HepG2 (cell line): ENCODE measurements around the gene APC2. TPM values are rescaled to one million over a fixed set of nuclear protein-coding genes. Genes with fewer than 3 reads are reported as not detected.

ENCODE experiments used
- CBX2 ChIP-seq, 2 experiments: fragments of 200-600 bp in 1 of 2; sonication (generic); formaldehyde crosslinking in 1 of 2; IDR thresholded peaks; 2 replicates each; pipeline versions ENCODE4 v1.7.0 to v1.8.1; 2018 to 2022; ENCODE audit warnings: low read depth in 2 of 2, low read length in 1 of 2, mild to moderate bottlenecking in 1 of 2, missing genetic modification reagents in 1 of 2
- MBD4 ChIP-seq: IDR thresholded peaks from 2 replicates; pipeline ENCODE4 v1.6.1; 2012; ENCODE audit warnings: low read length, inconsistent platforms, borderline replicate concordance
- MTA1 ChIP-seq: sonication (generic); formaldehyde crosslinking; IDR thresholded peaks from 2 replicates; pipeline ENCODE4 v1.4.0; 2020; ENCODE audit warnings: missing genetic modification reagents, mild to moderate bottlenecking, borderline replicate concordance
- SCMH1 ChIP-seq: sonication (generic); formaldehyde crosslinking; IDR thresholded peaks from 2 replicates; pipeline ENCODE4 v1.9.0; 2021; ENCODE audit warnings: missing genetic modification reagents, mild to moderate bottlenecking, borderline replicate concordance
- U2AF2 ChIP-seq: fragments of 200-400 bp; formaldehyde crosslinking; IDR thresholded peaks from 2 replicates; pipeline ENCODE4 v1.6.1; 2017; ENCODE audit warnings: low read depth, mild to moderate bottlenecking, low read length
- ZNF326 ChIP-seq: sonication (generic); formaldehyde crosslinking; IDR thresholded peaks from 2 replicates; pipeline ENCODE4 v1.4.0; 2020; ENCODE audit warnings: missing genetic modification reagents, borderline replicate concordance
- ZNF337 ChIP-seq: sonication (generic); formaldehyde crosslinking; IDR thresholded peaks from 2 replicates; pipeline ENCODE4 v1.5.1; 2020; ENCODE audit warnings: missing genetic modification reagents, low read depth, mild to moderate bottlenecking, borderline replicate concordance
- ZNF382 ChIP-seq: sonication (generic); formaldehyde crosslinking; IDR thresholded peaks from 2 replicates; pipeline ENCODE4 v1.5.0; 2020; ENCODE audit warnings: missing genetic modification reagents, mild to moderate bottlenecking, borderline replicate concordance
- ZNF468 ChIP-seq: sonication (generic); formaldehyde crosslinking; IDR thresholded peaks from 2 replicates; pipeline ENCODE4 v1.8.0; 2022; ENCODE audit warnings: mild to moderate bottlenecking, moderate library complexity, missing genetic modification reagents
- ZNF775 ChIP-seq: sonication (generic); formaldehyde crosslinking; IDR thresholded peaks from 2 replicates; pipeline ENCODE4 v1.4.0; 2020; ENCODE audit warnings: missing genetic modification reagents, mild to moderate bottlenecking, moderate library complexity, borderline replicate concordance
- ZNF83 ChIP-seq: sonication (generic); formaldehyde crosslinking; IDR thresholded peaks from 2 replicates; pipeline ENCODE4 v1.4.0; 2020; ENCODE audit warnings: missing genetic modification reagents, mild to moderate bottlenecking, borderline replicate concordance
- ZSCAN21 ChIP-seq: sonication (generic); formaldehyde crosslinking; IDR thresholded peaks from 2 replicates; pipeline ENCODE4 v1.8.0; 2022; ENCODE audit warnings: mild to moderate bottlenecking, missing genetic modification reagents, moderate library complexity, borderline replicate concordance
- polyA plus RNA-seq, 8 experiments: library from polyadenylated mRNA; depleted of rRNA in 3 of 8; stranded (reverse) in 7 of 8; unstranded in 1 of 8; fragments of >200 nt; fragmentation: Illumina TruSeq in 4 of 8; extraction: Trizol in 4 of 8; gene quantifications; 2 replicates each; pipeline versions ENCODE4 v1.2.1 to v1.2.3, GENCODE V29; 2011 to 2016; ENCODE audit warnings: low read depth in 4 of 8, missing spikeins in 1 of 8, mixed read lengths in 1 of 8; ENCODE audit not compliant: insufficient read depth in 1 of 8
- total RNA-seq, 5 experiments: library from RNA; depleted of rRNA; stranded (reverse); fragments of >200 nt; fragmentation: Illumina TruSeq; extraction: Trizol; gene quantifications; 2 replicates each; pipeline ENCODE4 v1.2.3, GENCODE V29; 2016; ENCODE audit warnings: low read depth in 1 of 5
- TF ChIP-seq, protein P1 (sequence below), 2 experiments: IDR thresholded peaks; 2 replicates each; pipeline ENCODE4 v1.6.1; 2011 to 2012; ENCODE audit warnings: low read length in 2 of 2, borderline replicate concordance in 1 of 2, low read depth in 1 of 2, mild to moderate bottlenecking in 1 of 2, moderate library complexity in 1 of 2
- TF ChIP-seq, protein P2 (sequence below): sonication (generic); formaldehyde crosslinking; IDR thresholded peaks from 2 replicates; pipeline ENCODE4 v1.4.0; 2020; ENCODE audit warnings: missing genetic modification reagents, mild to moderate bottlenecking, borderline replicate concordance
- TF ChIP-seq, protein P3 (sequence below): sonication (generic); formaldehyde crosslinking; IDR thresholded peaks from 2 replicates; pipeline ENCODE4 v1.9.0; 2021; ENCODE audit warnings: missing genetic modification reagents, borderline replicate concordance
- TF ChIP-seq, protein P4 (sequence below): sonication (generic); formaldehyde crosslinking; IDR thresholded peaks from 2 replicates; pipeline ENCODE4 v1.9.0; 2022; ENCODE audit warnings: low read depth, missing genetic modification reagents
- TF ChIP-seq, protein P5 (sequence below): sonication (generic); formaldehyde crosslinking; IDR thresholded peaks from 2 replicates; pipeline ENCODE4 v1.5.0; 2020; ENCODE audit warnings: mild to moderate bottlenecking, low read depth, missing genetic modification reagents, borderline replicate concordance

APC2 gene
- total and polyA plus RNA-seq, 2 of the 13 experiments (the other 11 are each of a cell fraction or from before 2014, with no cell fraction given): 0.08 to 0.22 TPM

DNA sequence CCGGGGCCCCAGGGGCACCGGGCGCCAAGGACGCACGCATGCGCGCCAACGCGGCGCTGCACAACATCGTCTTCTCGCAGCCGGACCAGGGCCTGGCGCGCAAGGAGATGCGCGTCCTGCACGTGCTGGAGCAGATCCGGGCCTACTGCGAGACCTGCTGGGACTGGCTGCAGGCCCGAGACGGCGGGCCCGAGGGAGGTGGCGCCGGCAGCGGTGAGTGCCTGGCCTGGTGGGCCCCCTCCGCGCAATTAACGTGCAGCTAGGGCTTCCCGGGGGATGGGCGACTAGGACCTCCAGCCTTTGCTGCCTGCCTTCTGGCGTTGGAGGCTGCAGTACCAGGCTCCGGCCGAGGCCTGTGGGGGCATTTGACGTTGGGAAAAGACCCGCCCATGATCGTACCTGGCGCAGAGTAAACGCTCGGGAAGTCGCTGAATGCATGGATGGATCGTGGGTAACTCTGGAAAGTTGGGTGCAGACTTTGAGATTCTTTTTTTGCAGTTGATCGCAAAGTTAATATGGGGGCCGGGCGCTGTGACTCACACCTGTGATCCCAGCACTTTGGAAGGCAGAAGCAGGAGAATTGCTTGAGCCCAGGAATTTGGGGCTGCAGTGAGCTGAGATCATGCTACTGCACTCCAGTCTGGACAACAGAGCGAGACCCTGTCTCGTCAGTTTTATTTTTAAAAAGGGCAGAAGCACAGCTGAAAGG is 7.3 kb downstream of the APC2 start (continued):
- TF ChIP-seq, protein P1, sequence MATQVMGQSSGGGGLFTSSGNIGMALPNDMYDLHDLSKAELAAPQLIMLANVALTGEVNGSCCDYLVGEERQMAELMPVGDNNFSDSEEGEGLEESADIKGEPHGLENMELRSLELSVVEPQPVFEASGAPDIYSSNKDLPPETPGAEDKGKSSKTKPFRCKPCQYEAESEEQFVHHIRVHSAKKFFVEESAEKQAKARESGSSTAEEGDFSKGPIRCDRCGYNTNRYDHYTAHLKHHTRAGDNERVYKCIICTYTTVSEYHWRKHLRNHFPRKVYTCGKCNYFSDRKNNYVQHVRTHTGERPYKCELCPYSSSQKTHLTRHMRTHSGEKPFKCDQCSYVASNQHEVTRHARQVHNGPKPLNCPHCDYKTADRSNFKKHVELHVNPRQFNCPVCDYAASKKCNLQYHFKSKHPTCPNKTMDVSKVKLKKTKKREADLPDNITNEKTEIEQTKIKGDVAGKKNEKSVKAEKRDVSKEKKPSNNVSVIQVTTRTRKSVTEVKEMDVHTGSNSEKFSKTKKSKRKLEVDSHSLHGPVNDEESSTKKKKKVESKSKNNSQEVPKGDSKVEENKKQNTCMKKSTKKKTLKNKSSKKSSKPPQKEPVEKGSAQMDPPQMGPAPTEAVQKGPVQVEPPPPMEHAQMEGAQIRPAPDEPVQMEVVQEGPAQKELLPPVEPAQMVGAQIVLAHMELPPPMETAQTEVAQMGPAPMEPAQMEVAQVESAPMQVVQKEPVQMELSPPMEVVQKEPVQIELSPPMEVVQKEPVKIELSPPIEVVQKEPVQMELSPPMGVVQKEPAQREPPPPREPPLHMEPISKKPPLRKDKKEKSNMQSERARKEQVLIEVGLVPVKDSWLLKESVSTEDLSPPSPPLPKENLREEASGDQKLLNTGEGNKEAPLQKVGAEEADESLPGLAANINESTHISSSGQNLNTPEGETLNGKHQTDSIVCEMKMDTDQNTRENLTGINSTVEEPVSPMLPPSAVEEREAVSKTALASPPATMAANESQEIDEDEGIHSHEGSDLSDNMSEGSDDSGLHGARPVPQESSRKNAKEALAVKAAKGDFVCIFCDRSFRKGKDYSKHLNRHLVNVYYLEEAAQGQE (IDR thresholded peaks at IDR 0.05; ENCODE audit: borderline replicate concordance in 1 of 2, low read depth in 1 of 2, low read length in 2 of 2): no peak
- no peak for TF ChIP-seq ZNF337 (CRISPR knock-in tag)
- TF ChIP-seq ZNF468 (CRISPR knock-in tag): 0 out of 2 replicates have a peak, but pooled peaks have one; percentile 59
- TF ChIP-seq ZNF326: peak; percentile 94
- no peak for TF ChIP-seq U2AF2
- TF ChIP-seq MTA1 (CRISPR knock-in tag): no peak
- TF ChIP-seq ZNF775 (CRISPR knock-in tag): no peak
- TF ChIP-seq CBX2 (IDR thresholded peaks at IDR 0.05; ENCODE audit: low read depth, low read length): no peak
- TF ChIP-seq CBX2 (CRISPR knock-in tag; IDR thresholded peaks at IDR 0.05; ENCODE audit: low read depth): no peak
- no peak for TF ChIP-seq SCMH1 (CRISPR knock-in tag)
- TF ChIP-seq, protein P2, sequence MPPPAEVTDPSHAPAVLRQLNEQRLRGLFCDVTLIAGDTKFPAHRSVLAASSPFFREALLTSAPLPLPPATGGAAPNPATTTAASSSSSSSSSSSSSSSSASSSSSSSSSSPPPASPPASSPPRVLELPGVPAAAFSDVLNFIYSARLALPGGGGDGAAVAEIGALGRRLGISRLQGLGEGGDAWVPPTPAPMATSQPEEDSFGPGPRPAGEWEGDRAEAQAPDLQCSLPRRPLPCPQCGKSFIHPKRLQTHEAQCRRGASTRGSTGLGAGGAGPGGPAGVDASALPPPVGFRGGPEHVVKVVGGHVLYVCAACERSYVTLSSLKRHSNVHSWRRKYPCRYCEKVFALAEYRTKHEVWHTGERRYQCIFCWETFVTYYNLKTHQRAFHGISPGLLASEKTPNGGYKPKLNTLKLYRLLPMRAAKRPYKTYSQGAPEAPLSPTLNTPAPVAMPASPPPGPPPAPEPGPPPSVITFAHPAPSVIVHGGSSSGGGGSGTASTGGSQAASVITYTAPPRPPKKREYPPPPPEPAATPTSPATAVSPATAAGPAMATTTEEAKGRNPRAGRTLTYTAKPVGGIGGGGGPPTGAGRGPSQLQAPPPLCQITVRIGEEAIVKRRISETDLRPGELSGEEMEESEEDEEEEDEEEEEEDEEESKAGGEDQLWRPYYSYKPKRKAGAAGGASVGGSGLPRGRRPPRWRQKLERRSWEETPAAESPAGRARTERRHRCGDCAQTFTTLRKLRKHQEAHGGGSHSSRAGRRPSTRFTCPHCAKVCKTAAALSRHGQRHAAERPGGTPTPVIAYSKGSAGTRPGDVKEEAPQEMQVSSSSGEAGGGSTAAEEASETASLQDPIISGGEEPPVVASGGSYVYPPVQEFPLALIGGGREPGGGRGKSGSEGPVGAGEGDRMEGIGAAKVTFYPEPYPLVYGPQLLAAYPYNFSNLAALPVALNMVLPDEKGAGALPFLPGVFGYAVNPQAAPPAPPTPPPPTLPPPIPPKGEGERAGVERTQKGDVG (CRISPR knock-in tag): no peak
- TF ChIP-seq, protein P3, sequence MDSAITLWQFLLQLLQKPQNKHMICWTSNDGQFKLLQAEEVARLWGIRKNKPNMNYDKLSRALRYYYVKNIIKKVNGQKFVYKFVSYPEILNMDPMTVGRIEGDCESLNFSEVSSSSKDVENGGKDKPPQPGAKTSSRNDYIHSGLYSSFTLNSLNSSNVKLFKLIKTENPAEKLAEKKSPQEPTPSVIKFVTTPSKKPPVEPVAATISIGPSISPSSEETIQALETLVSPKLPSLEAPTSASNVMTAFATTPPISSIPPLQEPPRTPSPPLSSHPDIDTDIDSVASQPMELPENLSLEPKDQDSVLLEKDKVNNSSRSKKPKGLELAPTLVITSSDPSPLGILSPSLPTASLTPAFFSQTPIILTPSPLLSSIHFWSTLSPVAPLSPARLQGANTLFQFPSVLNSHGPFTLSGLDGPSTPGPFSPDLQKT (CRISPR knock-in tag): no peak
- no peak for TF ChIP-seq ZNF83
- no peak for TF ChIP-seq MBD4
- TF ChIP-seq, protein P4, sequence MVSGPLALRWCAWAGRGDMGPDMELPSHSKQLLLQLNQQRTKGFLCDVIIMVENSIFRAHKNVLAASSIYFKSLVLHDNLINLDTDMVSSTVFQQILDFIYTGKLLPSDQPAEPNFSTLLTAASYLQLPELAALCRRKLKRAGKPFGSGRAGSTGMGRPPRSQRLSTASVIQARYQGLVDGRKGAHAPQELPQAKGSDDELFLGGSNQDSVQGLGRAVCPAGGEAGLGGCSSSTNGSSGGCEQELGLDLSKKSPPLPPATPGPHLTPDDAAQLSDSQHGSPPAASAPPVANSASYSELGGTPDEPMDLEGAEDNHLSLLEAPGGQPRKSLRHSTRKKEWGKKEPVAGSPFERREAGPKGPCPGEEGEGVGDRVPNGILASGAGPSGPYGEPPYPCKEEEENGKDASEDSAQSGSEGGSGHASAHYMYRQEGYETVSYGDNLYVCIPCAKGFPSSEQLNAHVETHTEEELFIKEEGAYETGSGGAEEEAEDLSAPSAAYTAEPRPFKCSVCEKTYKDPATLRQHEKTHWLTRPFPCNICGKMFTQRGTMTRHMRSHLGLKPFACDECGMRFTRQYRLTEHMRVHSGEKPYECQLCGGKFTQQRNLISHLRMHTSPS (CRISPR knock-in tag): no peak
- TF ChIP-seq, protein P5, sequence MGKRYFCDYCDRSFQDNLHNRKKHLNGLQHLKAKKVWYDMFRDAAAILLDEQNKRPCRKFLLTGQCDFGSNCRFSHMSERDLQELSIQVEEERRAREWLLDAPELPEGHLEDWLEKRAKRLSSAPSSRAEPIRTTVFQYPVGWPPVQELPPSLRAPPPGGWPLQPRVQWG (CRISPR knock-in tag): no peak
- TF ChIP-seq ZSCAN21: no peak; the same call in 1 of the 2 replicates
- TF ChIP-seq ZNF382 (CRISPR knock-in tag): no peak
